Neural progenitor cell (in vitro differentiated cells): ENCODE measurements around the gene DRD1. TPM values are rescaled to one million over a fixed set of nuclear protein-coding genes. Genes with fewer than 3 reads are reported as not detected.
A peak's percentile ranks its signal among the peaks of the same experiment; 100 is the strongest.
"Not testable (repeated sequence)": the region's sequence is repeated elsewhere in the genome, so short reads cannot be mapped to it uniquely, and the experiment has no call there.

ENCODE experiments used
- DNase-seq: peaks from one replicate; pipeline ENCODE4 v3.0.0-alpha.2; 2016; ENCODE audit warnings: low spot score
- H2AFZ ChIP-seq: fragments of 200-600 bp; sonication (generic); replicated peaks from 2 replicates; pipeline ENCODE4 v1.6.1; 2016; ENCODE audit warnings: antibody characterized with exemption
- H3F3A ChIP-seq: fragments of 200-600 bp; sonication (generic); 2 replicates; pipeline ENCODE4 v1.6.1; 2016; ENCODE audit warnings: antibody characterized with exemption, low read depth
- H3K27ac ChIP-seq: fragments of 200-600 bp; sonication (generic); 2 replicates; pipeline ENCODE4 v1.5.1; 2016; ENCODE audit warnings: mild to moderate bottlenecking
- H3K27me3 ChIP-seq: fragments of 200-600 bp; sonication (generic); 2 replicates; pipeline ENCODE4 v1.6.1; 2016; ENCODE audit warnings: mild to moderate bottlenecking, moderate library complexity
- H3K36me3 ChIP-seq: fragments of 200-600 bp; sonication (generic); 2 replicates; pipeline ENCODE4 v1.5.1; 2016
- H3K4me1 ChIP-seq: fragments of 200-600 bp; sonication (generic); 2 replicates; pipeline ENCODE4 v1.6.1; 2016; ENCODE audit warnings: mixed run types
- H3K4me2 ChIP-seq: fragments of 200-600 bp; sonication (generic); 2 replicates; pipeline ENCODE4 v1.6.1; 2016
- H3K4me3 ChIP-seq: fragments of 200-600 bp; sonication (generic); 2 replicates; pipeline ENCODE4 v1.5.1; 2016
- H3K79me2 ChIP-seq: fragments of 200-600 bp; sonication (generic); 2 replicates; pipeline ENCODE4 v1.6.1; 2016; ENCODE audit warnings: low read depth
- H3K9ac ChIP-seq: fragments of 200-600 bp; sonication (generic); 2 replicates; pipeline ENCODE4 v1.6.1; 2016
- H3K9me3 ChIP-seq: fragments of 200-600 bp; sonication (generic); 2 replicates; pipeline ENCODE4 v1.5.1; 2016; ENCODE audit warnings: low read depth
- H4K20me1 ChIP-seq: fragments of 200-600 bp; sonication (generic); 2 replicates; pipeline ENCODE4 v1.6.1; 2016; ENCODE audit warnings: low read depth
- H3K27ac Mint-ChIP-seq: 3 replicates; pipeline ENCODE4 v1.8.0; 2021; ENCODE audit warnings: mixed read lengths
- H3K27me3 Mint-ChIP-seq: 2 replicates; pipeline ENCODE4 v1.8.0; 2022; ENCODE audit warnings: low read depth, mild to moderate bottlenecking, inconsistent platforms, moderate library complexity, mixed read lengths; ENCODE audit not compliant: insufficient read depth
- H3K36me3 Mint-ChIP-seq: 3 replicates; pipeline ENCODE4 v1.8.0; 2021; ENCODE audit warnings: mixed read lengths
- H3K4me1 Mint-ChIP-seq: 3 replicates; pipeline ENCODE4 v1.8.0; 2021; ENCODE audit warnings: mixed read lengths
- H3K4me3 Mint-ChIP-seq: 3 replicates; pipeline ENCODE4 v1.8.0; 2021; ENCODE audit warnings: mild to moderate bottlenecking, moderate library complexity, mixed read lengths
- H3K9me3 Mint-ChIP-seq: 3 replicates; pipeline ENCODE4 v1.8.0; 2020; ENCODE audit warnings: mixed read lengths
- CTCF ChIP-seq: fragments of 200-600 bp; sonication (generic); IDR thresholded peaks from 2 replicates; pipeline ENCODE4 v1.5.1; 2017; ENCODE audit warnings: antibody characterized with exemption, mild to moderate bottlenecking
- EZH2 ChIP-seq: fragments of 200-600 bp; sonication (generic); IDR thresholded peaks from 2 replicates; pipeline ENCODE4 v1.6.1; 2017; ENCODE audit warnings: antibody characterized with exemption, mild to moderate bottlenecking, moderate library complexity
- EZH2phosphoT487 ChIP-seq: fragments of 200-600 bp; sonication (generic); IDR thresholded peaks from 2 replicates; pipeline ENCODE4 v1.6.1; 2017; ENCODE audit warnings: antibody characterized with exemption
- total RNA-seq: library from RNA; depleted of rRNA; stranded (reverse); fragments of >200 nt; gene quantifications from 2 replicates; pipeline ENCODE4 v1.2.3, GENCODE V29; 2015; ENCODE audit warnings: low replicate concordance

Gene DRD1
- total RNA-seq, 1 donor from 2014 or later = not detected

GRCh38 chr5:175447571-175447970 lies 3.6 kb upstream of the DRD1 start:
- no peak for TF ChIP-seq CTCF
- no peak for TF ChIP-seq EZH2phosphoT487
- TF ChIP-seq EZH2 = no peak
- Histone ChIP-seq H3K9me3 (no peaks in the 10 kb centered on the region), H3K79me2 (no peaks in the 10 kb centered on the region), H3K4me3 (no peak overlapping the region), H3K9ac (no peak overlapping the region), H3K36me3 (no peaks in the 10 kb centered on the region), H4K20me1 (peaks cover 2% of the 10 kb centered on the region), H3K4me2 (peak overlapping the region; percentile 46), H3K27me3 (peaks cover 71% of the 10 kb centered on the region), H3F3A (peaks cover 11% of the 10 kb centered on the region), H2AFZ (no peak overlapping the region), H3K27ac (no peak overlapping the region), H3K4me1 (peaks cover 27% of the 10 kb centered on the region)
- Mint-ChIP-seq H3K9me3 (no peaks in the 10 kb centered on the region), H3K4me3 (no peak overlapping the region), H3K27ac (no peak overlapping the region), H3K36me3 (no peaks in the 10 kb centered on the region), H3K27me3 (peaks cover 25% of the 10 kb centered on the region), H3K4me1 (peaks cover 22% of the 10 kb centered on the region)
- peak; percentile 32 for DNase-seq

GRCh38 chr5:175446378-175446777 lies 2.4 kb upstream of the DRD1 start:
- H3K9ac ChIP-seq, H4K20me1 ChIP-seq, H3K36me3 Mint-ChIP-seq, H3K79me2 ChIP-seq, DNase-seq, H3K9me3 Mint-ChIP-seq, H3K4me3 ChIP-seq, H3K9me3 ChIP-seq, H3K27ac ChIP-seq, H3K4me3 Mint-ChIP-seq, H3K36me3 ChIP-seq, H3K27ac Mint-ChIP-seq, H2AFZ ChIP-seq, H3K4me2 ChIP-seq: not testable (repeated sequence)
- peaks cover 28% of the 10 kb centered on the region for H3K27me3 Mint-ChIP-seq
- Histone ChIP-seq H3K4me1 (peaks cover 27% of the 10 kb centered on the region), H3K27me3 (peaks cover 79% of the 10 kb centered on the region), H3F3A (peaks cover 11% of the 10 kb centered on the region)
- peaks cover 22% of the 10 kb centered on the region for H3K4me1 Mint-ChIP-seq

GRCh38 chr5:175444905-175445456 lies 999 bp upstream of the DRD1 start:
- H2AFZ ChIP-seq = peak overlapping the region; percentile 58
- H3K9me3 Mint-ChIP-seq = no peaks in the 10 kb centered on the region
- peaks cover 22% of the 10 kb centered on the region for H3K4me1 Mint-ChIP-seq
- H3K4me1 ChIP-seq = peaks cover 27% of the 10 kb centered on the region
- no peaks in the 10 kb centered on the region for H3K79me2 ChIP-seq
- no peaks in the 10 kb centered on the region for H3K36me3 Mint-ChIP-seq
- TF ChIP-seq EZH2 = no peak
- no peak for TF ChIP-seq EZH2phosphoT487
- TF ChIP-seq CTCF = no peak
- peak overlapping the region; percentile 56 for H3K4me3 ChIP-seq
- no peaks in the 10 kb centered on the region for H3K9me3 ChIP-seq
- H3K27me3 Mint-ChIP-seq = peaks cover 28% of the 10 kb centered on the region
- peaks cover 73% of the 10 kb centered on the region for H3K27me3 ChIP-seq
- no peak for DNase-seq
- H3K36me3 ChIP-seq = no peaks in the 10 kb centered on the region
- peak overlapping the region; percentile 82 for H3K4me3 Mint-ChIP-seq
- no peak overlapping the region for H3K9ac ChIP-seq
- no peak overlapping the region for H3K27ac ChIP-seq
- peak overlapping the region; percentile 93 for H3K4me2 ChIP-seq
- H3K27ac Mint-ChIP-seq = no peak overlapping the region
- H3F3A ChIP-seq = peaks cover 11% of the 10 kb centered on the region
- H4K20me1 ChIP-seq = peaks cover 2% of the 10 kb centered on the region

- peak overlapping the region; percentile 93 for H3K4me2 ChIP-seq
- no peak overlapping the region for H3K27ac Mint-ChIP-seq
- H3K27me3 ChIP-seq = peaks cover 61% of the 10 kb centered on the region
- H3K79me2 ChIP-seq = no peaks in the 10 kb centered on the region
- peaks cover 11% of the 10 kb centered on the region for H3F3A ChIP-seq
- DNase-seq = peak; percentile 46
- H3K9ac ChIP-seq = no peak overlapping the region
- H3K36me3 Mint-ChIP-seq = no peaks in the 10 kb centered on the region
- H3K4me3 Mint-ChIP-seq = peak overlapping the region; percentile 79
- peaks cover 2% of the 10 kb centered on the region for H4K20me1 ChIP-seq
- peaks cover 19% of the 10 kb centered on the region for H3K4me1 Mint-ChIP-seq
- peak overlapping the region; percentile 47 for H2AFZ ChIP-seq
- H3K4me1 ChIP-seq = peaks cover 23% of the 10 kb centered on the region
- no peak overlapping the region for H3K27ac ChIP-seq
- TF ChIP-seq CTCF (no peak), EZH2 (no peak), EZH2phosphoT487 (no peak)
- H3K4me3 ChIP-seq = peak overlapping the region; percentile 56
- no peaks in the 10 kb centered on the region for H3K36me3 ChIP-seq
- no peaks in the 10 kb centered on the region for H3K9me3 Mint-ChIP-seq
- H3K27me3 Mint-ChIP-seq = peaks cover 28% of the 10 kb centered on the region
- no peaks in the 10 kb centered on the region for H3K9me3 ChIP-seq
Observed at GRCh38 chr5:175443514-175444059, 395 bp downstream of the DRD1 start.
